ENCODE data around the gene TCF7L1. TPM values are rescaled to one million over a fixed set of nuclear protein-coding genes. Genes with fewer than 3 reads are reported as not detected.
A peak's percentile ranks its signal among the peaks of the same experiment; 100 is the strongest.

Gene TCF7L1
- total and polyA plus RNA-seq, 9 of the 15 experiments (the other 6 are each of a cell fraction or from before 2014, with no cell fraction given), result 0.03 to 0.11 (median 0.07) TPM; not detected in 5

DNA sequence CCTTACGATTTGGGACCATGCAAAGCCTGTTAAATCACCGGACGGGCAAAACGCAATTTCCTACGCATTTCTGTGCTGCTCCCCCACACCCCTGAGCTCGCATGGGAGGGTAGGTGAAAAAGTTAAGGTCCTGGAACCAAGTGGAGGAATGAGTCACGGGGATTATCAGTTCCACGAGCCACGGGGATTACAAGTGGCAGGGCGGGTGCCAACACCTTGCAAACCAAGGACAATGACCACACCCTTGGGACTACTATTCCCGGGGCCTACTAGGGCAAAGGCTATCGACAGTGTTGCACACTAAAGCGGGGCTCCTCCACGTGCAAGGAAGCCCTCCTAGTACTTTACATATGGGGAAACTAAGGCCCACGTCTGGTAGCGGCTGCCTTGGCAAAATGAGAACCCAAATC, 220.7 kb downstream of the TCF7L1 start (continued):
- TF ChIP-seq KLF1 (tag; IDR thresholded peaks at IDR 0.05) (0 out of 2 replicates have a peak, but pooled peaks have one; percentile 37), LEF1 (IDR thresholded peaks at IDR 0.05) (no peak), ZBTB43 (CRISPR knock-in tag; IDR thresholded peaks at IDR 0.05) (no peak), MAZ (CRISPR knock-in tag; conservative IDR thresholded peaks at IDR 0.05 in 1 of 2, IDR thresholded peaks at IDR 0.05 in 1 of 2) (0 out of 4 replicates have a peak, but pooled peaks of 1 of the 2 experiments have one; percentile 18), ZNF586 (CRISPR knock-in tag; conservative IDR thresholded peaks at IDR 0.05) (0 out of 2 replicates have a peak, but pooled peaks have one; percentile 40), SMARCA5 (IDR thresholded peaks at IDR 0.05) (no peak), BRCA1 (IDR thresholded peaks at IDR 0.05) (no peak), BRCA1 (CRISPR knock-in tag; IDR thresholded peaks at IDR 0.05) (no peak), C11orf30 (IDR thresholded peaks at IDR 0.05; ENCODE audit: low read depth) (no peak)
- TF ChIP-seq, protein P1, sequence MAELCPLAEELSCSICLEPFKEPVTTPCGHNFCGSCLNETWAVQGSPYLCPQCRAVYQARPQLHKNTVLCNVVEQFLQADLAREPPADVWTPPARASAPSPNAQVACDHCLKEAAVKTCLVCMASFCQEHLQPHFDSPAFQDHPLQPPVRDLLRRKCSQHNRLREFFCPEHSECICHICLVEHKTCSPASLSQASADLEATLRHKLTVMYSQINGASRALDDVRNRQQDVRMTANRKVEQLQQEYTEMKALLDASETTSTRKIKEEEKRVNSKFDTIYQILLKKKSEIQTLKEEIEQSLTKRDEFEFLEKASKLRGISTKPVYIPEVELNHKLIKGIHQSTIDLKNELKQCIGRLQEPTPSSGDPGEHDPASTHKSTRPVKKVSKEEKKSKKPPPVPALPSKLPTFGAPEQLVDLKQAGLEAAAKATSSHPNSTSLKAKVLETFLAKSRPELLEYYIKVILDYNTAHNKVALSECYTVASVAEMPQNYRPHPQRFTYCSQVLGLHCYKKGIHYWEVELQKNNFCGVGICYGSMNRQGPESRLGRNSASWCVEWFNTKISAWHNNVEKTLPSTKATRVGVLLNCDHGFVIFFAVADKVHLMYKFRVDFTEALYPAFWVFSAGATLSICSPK (IDR thresholded peaks at IDR 0.05; ENCODE audit: borderline replicate concordance), result no peak; the same call in 1 of the 2 replicates

Data from K562 (cell line).